Measurements from ENCODE around the gene GALNT10. TPM values are rescaled to one million over a fixed set of nuclear protein-coding genes. Genes with fewer than 3 reads are reported as not detected.

The GALNT10 gene
- total and polyA plus RNA-seq, 9 of the 15 experiments (the other 6 are each of a cell fraction or from before 2014, with no cell fraction given) = 4.6 to 37.1 (median 13.3) TPM

- TF ChIP-seq ZHX1 (conservative IDR thresholded peaks at IDR 0.05; ENCODE audit: low read length) = no peak
- TF ChIP-seq ZBTB2 (IDR thresholded peaks at IDR 0.05) = no peak
- TF ChIP-seq YY1 (IDR thresholded peaks at IDR 0.05; ENCODE audit: borderline replicate concordance in 1 of 3, control insufficient read depth in 1 of 3, extremely low read depth in 1 of 3, insufficient read depth in 3 of 3, insufficient read length in 1 of 3, insufficient replicate concordance in 2 of 3, low read depth in 1 of 3, low read length in 2 of 3) = no peak
- TF ChIP-seq HNRNPL (IDR thresholded peaks at IDR 0.05; ENCODE audit: low read depth, low read length) = no peak
- no peak for TF ChIP-seq THRAP3 (IDR thresholded peaks at IDR 0.05; ENCODE audit: borderline replicate concordance)
Observed at GRCh38 chr5:154371687-154372086, 181.2 kb downstream of the GALNT10 start (continued).

- Histone ChIP-seq H3K4me3 (no peak overlapping the region), H3K9me3 (replicated peaks; ENCODE audit: control insufficient read depth, insufficient read depth, low read depth, low read length) (no peaks in the 10 kb centered on the region), H3K27me3 (ENCODE audit: control insufficient read depth in 2 of 2, insufficient read depth in 2 of 2, low read length in 2 of 2) (no peaks in the 10 kb centered on the region), H3K79me2 (ENCODE audit: control insufficient read depth, insufficient read depth, low read length) (no peaks in the 10 kb centered on the region), H3K4me2 (ENCODE audit: insufficient read depth, low read length) (peak overlapping the region; percentile 60; the same call in 1 of the 2 replicates), H3K9ac (ENCODE audit: insufficient read depth in 1 of 2, low read depth in 2 of 2, low read length in 2 of 2) (no peak overlapping the region), H3K36me3 (ENCODE audit: control insufficient read depth, insufficient read depth, low read length) (peaks cover 13% of the 10 kb centered on the region; the same call in 2 of the 3 replicates), H4K20me1 (replicated peaks; ENCODE audit: control insufficient read depth, insufficient read depth, low read length) (no peaks in the 10 kb centered on the region), H3K4me1 (replicated peaks in 1 of 2; ENCODE audit: control insufficient read depth in 2 of 2, insufficient read depth in 2 of 2, low read length in 2 of 2) (peaks cover 10 to 53% of the 10 kb centered on the region in 2 experiments; a peak in 4 of 5 replicates), H3K9me1 (ENCODE audit: control insufficient read depth, insufficient read depth, low read length) (peaks cover 5% of the 10 kb centered on the region), H2AFZ (ENCODE audit: low read depth, low read length) (no peak overlapping the region), H3K27ac (ENCODE audit: extremely low read depth, low read depth, low read length) (no peak overlapping the region; the same call in 2 of the 3 replicates)
- intact Hi-C loops (cut with micrococcal nuclease) = no loop called here
- TF ChIP-seq CBFA2T2 (conservative IDR thresholded peaks at IDR 0.05) = peak; percentile 33
- TF ChIP-seq CBFA2T3 (IDR thresholded peaks at IDR 0.05) = peak; percentile 45
- TF ChIP-seq MAFG (tag; conservative IDR thresholded peaks at IDR 0.05) = no peak
- no peak for FAIRE-seq
- WGBS (ENCODE audit: insufficient coverage, low coverage, missing lambda C conversion rate) = 79% methylated on average over 5 of the region's 5 CpGs
- ATAC-seq = no peak
- DNase-seq (ENCODE audit: extremely low read depth in 1 of 4, low spot score in 3 of 4) = peak in 2 of 4 experiments; percentile 20 to 30
- in situ Hi-C loops (cut with MboI) = no loop called here
- ChIA-PET CTCF (ENCODE audit: low intra/inter-chr PET ratio) (no interaction called here), POLR2A (interaction anchor here (0.6 to 1.7 kb wide), 3 partner anchors 10 to 192 kb away, joined by 3 to 7 read pairs (median 4); no protein-coding TSS in a partner anchor)
- no TSS peak for BruUV-seq (replicated peaks)
Observed at GRCh38 chr5:154372661-154373060, 182.1 kb downstream of the GALNT10 start.

Data from K562 (cell line).